CD8-positive, alpha-beta memory T cell (primary cell): ENCODE measurements around the gene DNAJC5. TPM values are rescaled to one million over a fixed set of nuclear protein-coding genes. Genes with fewer than 3 reads are reported as not detected.

Source experiments
- CTCF ChIA-PET: fragments of 350-600 bp; sonication (Branson Sonifier 250); formaldehyde crosslinking; loops from one replicate; lab custom pipeline; 2021; ENCODE audit warnings: antibody characterized with exemption; lab: Charles Lee
- POLR2A ChIA-PET: fragments of 350-600 bp; sonication (Branson Sonifier 250); formaldehyde crosslinking; loops from one replicate; lab custom pipeline; 2021; ENCODE audit warnings: antibody characterized with exemption; lab: Charles Lee
- DNase-seq, 5 donors: peaks; one replicate each; pipeline versions ENCODE4 v3.0.0 to v3.0.0-alpha.2; 2020 to 2022; ENCODE audit warnings: mixed read lengths in 1 of 5
- H3K27ac ChIP-seq: one replicate; pipeline ENCODE4 v1.7.0; 2013; ENCODE audit warnings: low read depth, mild to moderate bottlenecking, low read length, moderate library complexity
- H3K27me3 ChIP-seq: 2 replicates; pipeline ENCODE4 v1.7.0; 2013; ENCODE audit warnings: low read length, mild to moderate bottlenecking; ENCODE audit not compliant: insufficient read depth, poor library complexity, severe bottlenecking
- H3K36me3 ChIP-seq: 2 replicates; pipeline ENCODE4 v1.7.0; 2013; ENCODE audit warnings: mild to moderate bottlenecking, low read length, moderate library complexity; ENCODE audit not compliant: insufficient read depth
- H3K4me1 ChIP-seq: 2 replicates; pipeline ENCODE4 v1.7.0; 2013; ENCODE audit warnings: mild to moderate bottlenecking, low read length, moderate library complexity; ENCODE audit not compliant: insufficient read depth
- H3K4me3 ChIP-seq: 2 replicates; pipeline ENCODE4 v1.7.0; 2013; ENCODE audit warnings: mild to moderate bottlenecking, low read length
- H3K9me3 ChIP-seq: 2 replicates; pipeline ENCODE4 v1.7.0; 2013; ENCODE audit warnings: mild to moderate bottlenecking, low read length
- H3K27ac Mint-ChIP-seq, 8 donors: one replicate each; pipeline ENCODE4 v1.8.0; 2020 to 2021; ENCODE audit warnings: mixed read lengths in 8 of 8, mild to moderate bottlenecking in 6 of 8, inconsistent platforms in 3 of 8, moderate library complexity in 3 of 8
- H3K27me3 Mint-ChIP-seq, 2 donors: one replicate each; pipeline ENCODE4 v1.8.0; 2020 to 2021; ENCODE audit warnings: mixed read lengths in 2 of 2, mild to moderate bottlenecking in 1 of 2, moderate library complexity in 1 of 2
- H3K36me3 Mint-ChIP-seq, 3 donors: one replicate each; pipeline ENCODE4 v1.8.0; 2020 to 2021; ENCODE audit warnings: mixed read lengths in 3 of 3, inconsistent platforms in 1 of 3, mild to moderate bottlenecking in 1 of 3
- H3K4me1 Mint-ChIP-seq, 3 donors: one replicate each; pipeline ENCODE4 v1.8.0; 2020 to 2021; ENCODE audit warnings: mixed read lengths in 3 of 3, inconsistent platforms in 1 of 3, mild to moderate bottlenecking in 1 of 3
- H3K4me3 Mint-ChIP-seq, 7 donors: one replicate each; pipeline ENCODE4 v1.8.0; 2020 to 2021; ENCODE audit warnings: mixed read lengths in 7 of 7, mild to moderate bottlenecking in 6 of 7, moderate library complexity in 4 of 7, inconsistent platforms in 2 of 7
- H3K9me3 Mint-ChIP-seq, 5 donors: one replicate each; pipeline ENCODE4 v1.8.0; 2020 to 2022; ENCODE audit warnings: mixed read lengths in 5 of 5, mild to moderate bottlenecking in 3 of 5, moderate library complexity in 2 of 5, inconsistent platforms in 1 of 5
- polyA plus RNA-seq: library from polyadenylated mRNA; unstranded; fragments of 300-500 nt; fragmentation: Illumina TruSeq; gene quantifications from one replicate; pipeline ENCODE4 v1.2.3, GENCODE V29; 2021
- total RNA-seq, 2 experiments: library from RNA; stranded (reverse); gene quantifications; one replicate each; pipeline ENCODE4 v1.2.3, GENCODE V29; 2021

Gene DNAJC5
- total and polyA plus RNA-seq, 3 experiments from 2014 or later: 8.3 to 40.9 (median 38.9) TPM

GRCh38 chr20:63942969-63943807, 48.3 kb downstream of the DNAJC5 start:
- H3K4me3 ChIP-seq: no peak overlapping the region
- peaks cover 17% of the 10 kb centered on the region for H3K36me3 ChIP-seq
- H3K4me3 Mint-ChIP-seq: no peak overlapping the region
- H3K9me3 ChIP-seq: no peaks in the 10 kb centered on the region
- CTCF ChIA-PET: no interaction called here
- peaks cover 0 to 48% (median 0%) of the 10 kb centered on the region in 3 donors for H3K36me3 Mint-ChIP-seq
- no peaks in the 10 kb centered on the region for H3K27me3 Mint-ChIP-seq
- peaks cover 37% of the 10 kb centered on the region for H3K4me1 ChIP-seq
- POLR2A ChIA-PET: no interaction called here
- H3K27ac Mint-ChIP-seq: no peak overlapping the region
- DNase-seq: no peak
- H3K27me3 ChIP-seq: no peaks in the 10 kb centered on the region
- H3K27ac ChIP-seq: no peak overlapping the region
- H3K4me1 Mint-ChIP-seq: peaks cover 30 to 36% (median 32%) of the 10 kb centered on the region in 3 donors
- H3K9me3 Mint-ChIP-seq: no peaks in the 10 kb centered on the region

GRCh38 chr20:63943808-63944077, 48.8 kb downstream of the DNAJC5 start:
- H3K36me3 ChIP-seq: peaks cover 17% of the 10 kb centered on the region
- H3K27me3 Mint-ChIP-seq: no peaks in the 10 kb centered on the region

GRCh38 chr20:63944078-63944941, 49.4 kb downstream of the DNAJC5 start:
- Mint-ChIP-seq H3K27ac (peak overlapping the region in 1 of 8 donors; percentile 75), H3K4me3 (no peak overlapping the region), H3K27me3 (no peaks in the 10 kb centered on the region), H3K9me3 (no peaks in the 10 kb centered on the region), H3K36me3 (peaks cover 0 to 48% (median 0%) of the 10 kb centered on the region in 3 donors), H3K4me1 (peaks cover 40 to 48% (median 44%) of the 10 kb centered on the region in 3 donors)
- Histone ChIP-seq H3K4me1 (peaks cover 48% of the 10 kb centered on the region), H3K4me3 (no peak overlapping the region), H3K27ac (no peak overlapping the region), H3K36me3 (peaks cover 17% of the 10 kb centered on the region), H3K27me3 (no peaks in the 10 kb centered on the region), H3K9me3 (no peaks in the 10 kb centered on the region)
- no peak for DNase-seq
- POLR2A ChIA-PET: no interaction called here
- CTCF ChIA-PET: no interaction called here

More at GRCh38 chr20:63943808-63944077, 48.8 kb downstream of the DNAJC5 start:
- H3K4me1 Mint-ChIP-seq: peaks cover 34 to 42% (median 38%) of the 10 kb centered on the region in 3 donors
- POLR2A ChIA-PET: no interaction called here
- no peak overlapping the region for H3K27ac Mint-ChIP-seq
- no peak overlapping the region for H3K27ac ChIP-seq
- H3K36me3 Mint-ChIP-seq: peaks cover 0 to 48% (median 0%) of the 10 kb centered on the region in 3 donors
- CTCF ChIA-PET: no interaction called here
- H3K4me3 ChIP-seq: no peak overlapping the region
- no peaks in the 10 kb centered on the region for H3K9me3 Mint-ChIP-seq
- H3K4me3 Mint-ChIP-seq: no peak overlapping the region
- H3K4me1 ChIP-seq: peaks cover 43% of the 10 kb centered on the region
- no peak for DNase-seq
- H3K9me3 ChIP-seq: no peaks in the 10 kb centered on the region
- H3K27me3 ChIP-seq: no peaks in the 10 kb centered on the region

- no peak overlapping the region for H3K27ac ChIP-seq
- H3K4me1 ChIP-seq: peaks cover 56% of the 10 kb centered on the region
- peak overlapping the region in 3 of 8 donors; percentile 38 to 75 (median 54) for H3K27ac Mint-ChIP-seq
- peaks cover 0 to 46% (median 0%) of the 10 kb centered on the region in 3 donors for H3K36me3 Mint-ChIP-seq
- H3K4me1 Mint-ChIP-seq: peaks cover 46 to 55% (median 49%) of the 10 kb centered on the region in 3 donors
- ChIA-PET POLR2A (no interaction called here), CTCF (no interaction called here)
- no peaks in the 10 kb centered on the region for H3K9me3 Mint-ChIP-seq
- DNase-seq: no peak
- peaks cover 14% of the 10 kb centered on the region for H3K36me3 ChIP-seq
- peak overlapping the region in 1 of 7 donors; percentile 65 for H3K4me3 Mint-ChIP-seq
- H3K27me3 ChIP-seq: no peaks in the 10 kb centered on the region
- no peaks in the 10 kb centered on the region for H3K9me3 ChIP-seq
- H3K4me3 ChIP-seq: no peak overlapping the region
- no peaks in the 10 kb centered on the region for H3K27me3 Mint-ChIP-seq
Measured at GRCh38 chr20:63945031-63945658, 50.2 kb downstream of the DNAJC5 start.

- CTCF ChIA-PET: no interaction called here
- no peaks in the 10 kb centered on the region for H3K9me3 Mint-ChIP-seq
- no peak for DNase-seq
Measured at GRCh38 chr20:63945921-63946920, 51.3 kb downstream of the DNAJC5 start.

GRCh38 chr20:63946986-63947637, 52.2 kb downstream of the DNAJC5 start:
- Histone ChIP-seq H3K4me1 (peaks cover 41% of the 10 kb centered on the region), H3K27ac (no peak overlapping the region), H3K4me3 (no peak overlapping the region), H3K36me3 (peaks cover 5% of the 10 kb centered on the region), H3K9me3 (no peaks in the 10 kb centered on the region), H3K27me3 (no peaks in the 10 kb centered on the region)
- ChIA-PET CTCF (no interaction called here), POLR2A (no interaction called here)
- Mint-ChIP-seq H3K27me3 (no peaks in the 10 kb centered on the region), H3K36me3 (peaks cover 0 to 32% (median 0%) of the 10 kb centered on the region in 3 donors), H3K27ac (peak overlapping the region in 7 of 8 donors; percentile 33 to 96 (median 85)), H3K9me3 (no peaks in the 10 kb centered on the region), H3K4me3 (peak overlapping the region; percentile 24 to 88 (median 56)), H3K4me1 (peaks cover 40 to 51% (median 41%) of the 10 kb centered on the region in 3 donors)
- no peak for DNase-seq

More at GRCh38 chr20:63945921-63946920, 51.3 kb downstream of the DNAJC5 start:
- H3K36me3 Mint-ChIP-seq: peaks cover 0 to 36% (median 0%) of the 10 kb centered on the region in 3 donors
- peak overlapping the region in 2 of 8 donors; percentile 26 to 96 for H3K27ac Mint-ChIP-seq
- H3K4me3 ChIP-seq: no peak overlapping the region
- H3K9me3 ChIP-seq: no peaks in the 10 kb centered on the region
- H3K36me3 ChIP-seq: peaks cover 5% of the 10 kb centered on the region
- peaks cover 49% of the 10 kb centered on the region for H3K4me1 ChIP-seq
- peaks cover 46 to 55% (median 47%) of the 10 kb centered on the region in 3 donors for H3K4me1 Mint-ChIP-seq
- H3K27me3 Mint-ChIP-seq: no peaks in the 10 kb centered on the region
- H3K27me3 ChIP-seq: no peaks in the 10 kb centered on the region
- peak overlapping the region in 2 of 7 donors; percentile 12 to 82 for H3K4me3 Mint-ChIP-seq
- POLR2A ChIA-PET: no interaction called here
- no peak overlapping the region for H3K27ac ChIP-seq
